Testis (tissue), 3 donors: Measurements from ENCODE around the gene PRM1. TPM values are rescaled to one million over a fixed set of nuclear protein-coding genes. Genes with fewer than 3 reads are reported as not detected.
"Not testable (repeated sequence)": the region's sequence is repeated elsewhere in the genome, so short reads cannot be mapped to it uniquely, and the experiment has no call there.

Experiments
- DNase-seq: peaks from one replicate; pipeline ENCODE4 v3.0.0-alpha.2; 2019
- H3K27ac ChIP-seq, 2 donors: fragments of 200-600 bp; sonication (generic); one replicate each; pipeline ENCODE4 v1.5.1; 2019
- H3K27me3 ChIP-seq: fragments of 200-600 bp; sonication (generic); one replicate; pipeline ENCODE4 v1.5.1; 2019
- H3K36me3 ChIP-seq: fragments of 200-600 bp; sonication (generic); one replicate; pipeline ENCODE4 v1.5.1; 2017; ENCODE audit warnings: low read depth; ENCODE audit errors: missing control alignments
- H3K4me1 ChIP-seq: fragments of 200-600 bp; sonication (generic); one replicate; pipeline ENCODE4 v1.5.1; 2019
- H3K4me3 ChIP-seq, 2 donors: fragments of 200-600 bp; sonication (generic); one replicate each; pipeline ENCODE4 v1.5.1; 2017 to 2019
- H3K9me3 ChIP-seq: fragments of 200-600 bp; sonication (generic); one replicate; pipeline ENCODE4 v1.5.1; 2017
- POLR2A ChIP-seq: fragments of 450-650 bp; IDR thresholded peaks from one replicate; pipeline ENCODE4 v1.6.1; 2017; ENCODE audit warnings: antibody characterized with exemption, mild to moderate bottlenecking, moderate library complexity
- WGBS, 2 donors: methylation state at CpG; one replicate each; pipeline ENCODE4 v1.1.5; 2018; 5-methylcytosine and 5-hydroxymethylcytosine counted together
- intact Hi-C: fragments of 100-400 bp; cut with DNase I; formaldehyde crosslinking; loops from one replicate; pipeline ENCODE4 v1.15.1; 2023; ENCODE audit warnings: low total_unique reads
- polyA plus RNA-seq: library from polyadenylated mRNA; stranded (reverse); fragments of 350-450 nt; fragmentation: Illumina TruSeq; extraction: RNeasy Lipid Tissue Mini Kit (QIAGEN cat#74804); gene quantifications from one replicate; pipeline ENCODE4 v1.2.3, GENCODE V29; 2014; ENCODE audit warnings: low read depth, low replicate concordance; ENCODE audit not compliant: insufficient read depth
- total RNA-seq, 2 donors: library from RNA; depleted of rRNA; stranded (reverse); fragments of >200 nt; gene quantifications; one replicate each; pipeline ENCODE4 v1.2.3, GENCODE V29; 2016
- TF ChIP-seq, protein P1 (sequence below), 3 experiments: fragments of 450-650 bp in 2 of 3; fragments of 200-600 bp in 1 of 3; sonication (generic) in 1 of 3; IDR thresholded peaks; one replicate each; pipeline ENCODE4 v1.5.1; 2016 to 2019; ENCODE audit warnings: antibody characterized with exemption in 3 of 3, mild to moderate bottlenecking in 2 of 3, moderate library complexity in 1 of 3

The PRM1 gene
- total and polyA plus RNA-seq, 3 donors from 2014 or later = 7,819 to 32,936 (median 15,171) TPM

DNA sequence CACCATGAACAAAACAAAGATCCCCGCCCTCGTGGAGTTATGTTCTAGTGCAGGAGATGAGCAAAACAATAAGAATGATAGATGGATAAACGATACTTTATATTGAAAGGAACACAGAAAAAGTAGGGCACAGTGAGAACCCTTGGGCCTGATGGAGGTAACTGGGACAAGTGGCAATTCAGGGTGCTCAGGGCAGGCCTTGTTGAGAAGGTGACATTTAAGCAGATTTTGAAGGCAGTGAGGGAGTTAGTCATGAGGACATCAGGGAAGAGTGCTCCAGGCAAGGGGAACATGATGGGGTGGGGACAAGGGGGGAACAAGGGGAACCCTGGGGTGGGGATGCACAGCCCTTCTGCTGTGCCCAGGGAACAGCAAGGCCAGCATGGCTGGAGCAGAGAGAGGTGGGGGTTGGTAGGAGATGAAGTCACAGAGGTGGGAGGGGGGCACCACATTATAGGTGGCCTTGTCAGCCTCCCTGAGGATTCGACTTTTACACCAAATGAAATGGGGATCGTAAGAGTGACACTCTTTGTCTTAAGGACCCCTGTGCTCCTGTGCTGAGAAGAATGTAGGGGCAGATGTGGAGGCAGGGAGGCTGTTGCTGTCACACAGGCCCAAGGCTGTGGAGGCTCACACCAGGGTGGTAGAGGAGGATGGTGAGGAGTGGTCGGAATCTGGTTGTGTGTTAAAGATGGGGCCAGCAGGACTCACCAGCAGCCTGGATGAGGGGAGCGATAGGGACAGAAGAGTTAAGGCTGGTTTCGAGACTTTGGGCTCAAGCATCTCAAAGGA lies 9.2 kb upstream of the PRM1 start:
- Histone ChIP-seq H3K36me3 (no peaks in the 10 kb centered on the region), H3K27me3 (no peaks in the 10 kb centered on the region), H3K4me3 (no peak overlapping the region), H3K27ac (no peak overlapping the region), H3K4me1 (no peaks in the 10 kb centered on the region), H3K9me3 (no peaks in the 10 kb centered on the region)
- intact Hi-C loops = no loop called here
- 90 to 96% methylated on average over 8 of the region's 8 CpGs for WGBS, 2 donors
- no peak for DNase-seq
- TF ChIP-seq, protein P1, sequence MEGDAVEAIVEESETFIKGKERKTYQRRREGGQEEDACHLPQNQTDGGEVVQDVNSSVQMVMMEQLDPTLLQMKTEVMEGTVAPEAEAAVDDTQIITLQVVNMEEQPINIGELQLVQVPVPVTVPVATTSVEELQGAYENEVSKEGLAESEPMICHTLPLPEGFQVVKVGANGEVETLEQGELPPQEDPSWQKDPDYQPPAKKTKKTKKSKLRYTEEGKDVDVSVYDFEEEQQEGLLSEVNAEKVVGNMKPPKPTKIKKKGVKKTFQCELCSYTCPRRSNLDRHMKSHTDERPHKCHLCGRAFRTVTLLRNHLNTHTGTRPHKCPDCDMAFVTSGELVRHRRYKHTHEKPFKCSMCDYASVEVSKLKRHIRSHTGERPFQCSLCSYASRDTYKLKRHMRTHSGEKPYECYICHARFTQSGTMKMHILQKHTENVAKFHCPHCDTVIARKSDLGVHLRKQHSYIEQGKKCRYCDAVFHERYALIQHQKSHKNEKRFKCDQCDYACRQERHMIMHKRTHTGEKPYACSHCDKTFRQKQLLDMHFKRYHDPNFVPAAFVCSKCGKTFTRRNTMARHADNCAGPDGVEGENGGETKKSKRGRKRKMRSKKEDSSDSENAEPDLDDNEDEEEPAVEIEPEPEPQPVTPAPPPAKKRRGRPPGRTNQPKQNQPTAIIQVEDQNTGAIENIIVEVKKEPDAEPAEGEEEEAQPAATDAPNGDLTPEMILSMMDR (IDR thresholded peaks at IDR 0.05) = no peak
- TF ChIP-seq POLR2A = no peak

DNA sequence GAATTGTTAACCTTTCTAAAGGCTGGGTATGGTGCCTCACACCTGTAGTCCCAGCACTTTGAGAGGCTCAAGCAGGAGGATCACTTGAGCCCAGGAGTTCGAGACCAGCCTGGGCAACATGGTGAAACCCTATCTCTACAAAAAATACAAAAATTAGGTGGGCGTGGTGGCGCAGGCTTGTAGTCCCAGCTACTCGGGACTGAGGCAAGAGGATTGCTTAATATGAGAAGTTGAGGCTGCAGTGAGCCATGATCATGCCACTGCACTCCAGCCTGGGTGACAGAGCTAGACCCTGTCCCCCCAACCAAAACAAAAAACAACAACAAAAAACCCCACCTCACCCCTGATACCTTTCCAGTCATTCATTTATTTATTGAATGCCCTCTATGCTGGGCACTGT lies 8.6 kb upstream of the PRM1 start:
- 93 to 94% methylated on average over 4 of the region's 4 CpGs for WGBS, 2 donors
- H3K36me3 ChIP-seq, H3K27me3 ChIP-seq, H3K9me3 ChIP-seq, H3K27ac ChIP-seq, H3K4me3 ChIP-seq, intact Hi-C loops, H3K4me1 ChIP-seq, DNase-seq: not testable (repeated sequence)

- TF ChIP-seq, protein P1 (IDR thresholded peaks at IDR 0.05) = no peak
- TF ChIP-seq POLR2A = no peak
- Histone ChIP-seq H3K27me3 (no peaks in the 10 kb centered on the region), H3K4me1 (no peaks in the 10 kb centered on the region), H3K4me3 (no peak overlapping the region), H3K9me3 (no peaks in the 10 kb centered on the region), H3K36me3 (no peaks in the 10 kb centered on the region), H3K27ac (no peak overlapping the region)
- WGBS, 2 donors = 95 to 100% methylated on average over 2 of the region's 2 CpGs
- intact Hi-C loops = no loop called here
- no peak for DNase-seq
Measured at GRCh38 chr16:11289202-11289601, 8.1 kb upstream of the PRM1 start.

- Histone ChIP-seq H3K4me3 (no peak overlapping the region), H3K27ac (no peak overlapping the region), H3K27me3 (no peaks in the 10 kb centered on the region), H3K9me3 (no peaks in the 10 kb centered on the region), H3K4me1 (no peaks in the 10 kb centered on the region), H3K36me3 (no peaks in the 10 kb centered on the region)
- TF ChIP-seq, protein P1 (IDR thresholded peaks at IDR 0.05) = no peak
- no peak for TF ChIP-seq POLR2A
- intact Hi-C loops = no loop called here
- WGBS, 2 donors = 84 to 98% methylated on average over 2 of the region's 2 CpGs
- DNase-seq = no peak
Measured at GRCh38 chr16:11285842-11286241, 4.7 kb upstream of the PRM1 start.

- intact Hi-C loops = no loop called here
- 60 to 64% methylated on average over 4 of the region's 4 CpGs for WGBS, 2 donors
Measured at GRCh38 chr16:11283820-11284248, 2.7 kb upstream of the PRM1 start.

More at GRCh38 chr16:11283820-11284248, 2.7 kb upstream of the PRM1 start:
- no peaks in the 10 kb centered on the region for H3K27me3 ChIP-seq
- no peak overlapping the region for H3K4me3 ChIP-seq
- no peak for DNase-seq
- H3K4me1 ChIP-seq = no peaks in the 10 kb centered on the region
- no peak overlapping the region for H3K27ac ChIP-seq
- no peaks in the 10 kb centered on the region for H3K36me3 ChIP-seq
- no peak for TF ChIP-seq POLR2A
- TF ChIP-seq, protein P1 (IDR thresholded peaks at IDR 0.05) = no peak
- no peaks in the 10 kb centered on the region for H3K9me3 ChIP-seq
